Measurements from ENCODE around the gene ZBTB16.

GRCh38 chr11:114094516-114094915 lies 35.0 kb downstream of the ZBTB16 start:
- TF ChIP-seq CTCF (IDR thresholded peaks at IDR 0.05) (no peak), POLR2A (IDR thresholded peaks at IDR 0.05) (no peak)

Measured in adrenal gland (tissue), 5 donors.